ES-I3 (cell line): ENCODE results near the gene C1orf216.

ENCODE experiments used
- H3K36me3 ChIP-seq: 2 replicates; pipeline ENCODE4 v1.6.1; 2013; ENCODE audit warnings: mild to moderate bottlenecking, low read length, control low read depth, moderate library complexity; ENCODE audit not compliant: insufficient read depth
- H3K4me1 ChIP-seq: 2 replicates; pipeline ENCODE4 v1.6.1; 2013; ENCODE audit warnings: mild to moderate bottlenecking, control low read depth, low read length; ENCODE audit not compliant: insufficient read depth
- H3K9ac ChIP-seq: 2 replicates; pipeline ENCODE4 v1.6.1; 2013; ENCODE audit warnings: low read depth, mild to moderate bottlenecking, low read length, moderate library complexity
- H3K9me3 ChIP-seq: 2 replicates; pipeline ENCODE4 v1.6.1; 2013; ENCODE audit warnings: mild to moderate bottlenecking, low read length, moderate library complexity; ENCODE audit not compliant: control insufficient read depth, insufficient read depth

C1orf216 gene

DNA sequence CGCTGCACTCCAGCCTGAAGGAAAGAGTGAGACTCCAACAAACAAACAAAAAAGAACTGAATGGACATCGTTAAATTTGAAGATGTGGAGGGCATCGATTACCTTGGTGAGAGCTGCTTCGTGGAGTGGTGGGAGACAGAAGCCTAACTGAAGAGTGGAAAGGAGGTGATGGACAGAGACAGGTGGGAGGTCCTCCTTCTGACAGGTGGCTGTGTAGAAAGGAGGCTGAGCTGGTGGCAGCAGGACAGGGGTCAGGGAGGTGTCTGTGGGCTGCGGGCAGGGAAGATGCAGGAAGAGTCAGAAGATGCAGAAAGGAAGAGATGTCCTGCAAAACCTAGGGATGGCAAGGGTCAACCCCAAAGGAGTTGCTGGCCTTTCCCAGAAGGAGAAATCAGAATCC, 30.5 kb downstream of the C1orf216 start:
- Histone ChIP-seq H3K9ac (no peak overlapping the region), H3K9me3 (no peaks in the 10 kb centered on the region), H3K4me1 (peaks cover 4% of the 10 kb centered on the region; the same call in 1 of the 2 replicates), H3K36me3 (no peaks in the 10 kb centered on the region)

DNA sequence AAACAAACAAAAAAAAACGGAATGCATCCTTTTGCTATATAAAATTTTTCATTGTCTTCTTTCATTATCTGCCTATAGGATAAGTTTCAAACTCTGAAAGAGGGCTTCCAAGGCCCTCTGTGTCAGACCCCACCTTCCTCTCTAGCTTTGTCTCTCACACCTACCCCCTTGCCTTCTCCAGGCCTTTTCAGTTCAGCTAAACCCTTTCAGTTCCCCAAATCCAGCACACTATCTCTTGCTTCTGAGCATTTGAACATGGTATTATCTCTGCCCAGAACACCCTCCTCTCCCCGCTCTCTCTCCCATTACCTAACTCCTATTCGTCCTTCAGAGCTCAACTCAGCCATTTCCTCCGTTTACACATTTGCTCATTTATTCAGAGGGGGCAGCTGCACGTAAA, 35.7 kb downstream of the C1orf216 start:
- H3K36me3 ChIP-seq: no peaks in the 10 kb centered on the region
- H3K9ac ChIP-seq: no peak overlapping the region

DNA sequence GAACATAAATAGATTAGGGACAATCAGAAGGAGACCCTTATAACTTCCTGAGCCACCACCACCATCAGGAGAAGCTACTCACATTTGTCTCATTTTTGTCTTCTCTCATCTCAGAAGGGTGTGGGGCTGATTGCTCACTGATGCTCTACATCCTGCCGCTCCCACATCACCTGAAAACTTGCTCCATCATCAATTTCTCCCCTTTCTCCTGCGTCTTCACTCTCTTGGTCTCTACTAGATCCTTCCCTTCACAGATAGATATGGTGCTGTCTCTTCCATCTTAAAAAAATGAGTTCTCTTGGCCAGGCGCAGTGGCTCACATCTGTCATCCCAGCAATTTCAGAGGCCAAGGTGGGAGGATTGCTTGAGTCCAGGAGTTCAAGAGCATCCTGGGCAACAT, 38.4 kb downstream of the C1orf216 start:
- Histone ChIP-seq H3K9me3 (no peaks in the 10 kb centered on the region), H3K36me3 (no peaks in the 10 kb centered on the region)

More for the DNA sequence above, 35.7 kb downstream of the C1orf216 start:
- H3K4me1 ChIP-seq: no peaks in the 10 kb centered on the region
- no peaks in the 10 kb centered on the region for H3K9me3 ChIP-seq

DNA sequence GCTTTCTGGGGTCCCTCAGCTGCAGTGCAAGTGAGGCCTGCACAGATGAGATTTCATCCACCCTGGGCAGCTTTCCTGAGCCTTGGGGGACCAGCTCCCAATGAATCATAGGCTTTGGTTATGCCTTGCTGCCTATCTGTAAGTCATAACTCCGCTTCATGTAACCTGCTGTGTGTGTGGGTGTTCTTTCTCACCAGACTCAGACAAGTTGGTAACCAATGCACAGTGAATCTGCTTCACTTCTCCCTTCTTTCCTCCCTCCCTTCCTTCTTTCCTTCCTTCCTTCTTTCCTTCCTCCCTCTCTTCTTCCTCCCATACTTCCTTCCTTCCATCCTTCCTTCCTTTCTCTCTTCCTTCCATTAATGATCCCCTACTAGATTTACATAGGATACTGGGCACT, 42.9 kb downstream of the C1orf216 start:
- Histone ChIP-seq H3K36me3 (no peaks in the 10 kb centered on the region), H3K9ac (no peak overlapping the region), H3K4me1 (no peaks in the 10 kb centered on the region), H3K9me3 (no peaks in the 10 kb centered on the region)

More for the DNA sequence above, 38.4 kb downstream of the C1orf216 start:
- Histone ChIP-seq H3K9ac (no peak overlapping the region), H3K4me1 (no peaks in the 10 kb centered on the region)

DNA sequence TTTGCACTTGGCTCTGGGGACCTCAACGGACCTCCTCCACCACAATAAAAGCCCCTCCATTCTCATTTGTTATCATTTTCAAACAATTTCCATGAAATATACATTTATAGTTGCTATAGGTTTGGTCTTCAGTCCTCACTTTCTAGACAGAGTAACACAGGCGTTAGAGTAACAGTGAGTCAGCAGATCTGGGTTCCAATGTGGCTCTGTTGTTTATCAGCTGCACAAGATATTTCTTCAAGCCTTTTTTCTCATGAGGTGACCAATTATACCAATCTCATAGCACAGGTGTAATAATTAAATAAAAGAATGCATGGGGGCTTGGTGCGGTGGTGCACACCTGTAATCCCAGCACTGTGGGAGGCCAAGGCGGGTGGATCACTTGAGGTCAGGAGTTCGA, 44.6 kb downstream of the C1orf216 start:
- H3K36me3 ChIP-seq: no peaks in the 10 kb centered on the region
- H3K9me3 ChIP-seq: no peaks in the 10 kb centered on the region
- H3K9ac ChIP-seq: no peak overlapping the region
- H3K4me1 ChIP-seq: no peaks in the 10 kb centered on the region

DNA sequence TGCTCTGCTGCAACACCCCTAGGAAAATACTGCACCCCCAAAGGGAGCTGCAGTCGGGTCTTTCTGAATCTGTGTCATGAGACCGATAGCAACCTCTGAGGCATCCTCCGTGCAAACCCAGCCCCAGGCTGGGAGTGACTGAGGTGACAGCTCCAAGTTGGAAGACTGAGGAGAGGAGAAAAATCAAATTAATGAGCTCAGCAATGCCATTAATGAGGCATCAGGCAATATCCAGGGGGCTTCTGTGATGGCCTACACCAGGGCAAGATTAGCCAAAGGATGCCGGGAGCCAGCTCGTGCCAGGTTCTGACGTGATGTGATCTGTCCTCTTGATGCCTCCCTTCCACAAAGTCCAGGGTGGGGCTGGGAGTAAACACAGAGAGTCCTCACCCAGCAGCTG, 46.6 kb downstream of the C1orf216 start:
- Histone ChIP-seq H3K9me3 (no peaks in the 10 kb centered on the region), H3K4me1 (no peaks in the 10 kb centered on the region)

DNA sequence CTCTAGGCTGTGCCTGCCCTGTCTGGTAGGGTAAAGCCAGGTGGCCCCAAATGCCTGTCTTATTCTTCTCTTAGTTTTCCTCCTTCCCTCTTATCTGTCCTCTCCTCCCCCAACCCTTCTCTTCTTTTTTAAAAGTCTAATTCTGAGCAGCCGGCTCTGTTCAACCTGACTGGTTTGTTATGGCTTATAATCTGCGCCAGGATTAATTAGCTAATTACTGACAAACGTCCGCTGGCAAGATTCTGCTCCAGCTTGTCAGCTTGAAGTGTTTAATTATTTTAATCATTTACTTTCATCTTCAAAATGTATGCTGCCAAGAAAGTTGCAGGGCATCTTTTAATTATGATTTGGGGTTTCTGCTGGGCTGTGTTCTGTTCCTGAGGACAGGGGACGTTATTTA, 50.2 kb downstream of the C1orf216 start:
- H3K4me1 ChIP-seq: no peaks in the 10 kb centered on the region
- H3K9me3 ChIP-seq: no peaks in the 10 kb centered on the region
- no peak overlapping the region for H3K9ac ChIP-seq
- H3K36me3 ChIP-seq: no peaks in the 10 kb centered on the region

More for the DNA sequence above, 46.6 kb downstream of the C1orf216 start:
- no peaks in the 10 kb centered on the region for H3K36me3 ChIP-seq
- no peak overlapping the region for H3K9ac ChIP-seq

DNA sequence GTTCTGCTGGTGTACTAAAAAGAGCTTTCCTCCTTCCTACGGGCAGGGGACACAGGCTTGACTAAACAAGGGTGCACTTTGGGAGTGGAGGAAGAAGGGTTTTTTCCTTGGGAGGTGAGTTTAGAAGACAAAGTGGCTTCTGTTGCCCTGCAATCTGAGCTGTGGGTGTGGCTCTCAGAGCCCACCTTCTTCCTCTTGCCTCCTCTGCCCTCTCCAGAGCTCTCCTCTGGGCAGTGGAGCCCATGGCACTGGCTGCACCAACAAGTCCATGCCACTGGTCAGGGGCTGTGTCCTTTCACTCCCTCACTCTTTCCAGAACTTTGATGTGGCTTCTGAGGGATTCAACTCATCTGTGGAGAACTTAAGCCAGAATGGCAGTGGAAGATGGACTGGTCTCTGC, 51.8 kb downstream of the C1orf216 start:
- Histone ChIP-seq H3K9ac (no peak overlapping the region), H3K36me3 (no peaks in the 10 kb centered on the region), H3K4me1 (no peaks in the 10 kb centered on the region), H3K9me3 (no peaks in the 10 kb centered on the region)

DNA sequence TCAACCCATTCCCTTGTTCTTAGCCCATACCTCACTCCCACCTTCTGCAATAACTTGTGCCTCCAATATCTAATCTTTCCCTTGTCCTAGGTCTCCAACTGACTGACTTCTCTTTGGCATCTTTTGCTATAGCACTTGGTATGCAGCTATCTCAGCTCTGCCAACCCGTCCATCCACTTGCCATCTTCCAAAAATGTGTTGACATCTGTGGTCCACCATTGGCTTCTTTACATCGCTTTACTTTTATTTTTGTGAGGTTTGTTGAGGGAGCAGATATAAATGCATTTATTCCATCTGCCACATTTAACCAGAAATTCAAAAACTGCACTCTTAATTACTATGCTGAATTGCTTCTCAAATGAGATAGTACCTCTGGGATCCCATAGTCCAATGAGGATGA, 52.5 kb downstream of the C1orf216 start:
- no peaks in the 10 kb centered on the region for H3K36me3 ChIP-seq
- no peaks in the 10 kb centered on the region for H3K9me3 ChIP-seq
- no peak overlapping the region for H3K9ac ChIP-seq
- H3K4me1 ChIP-seq: no peaks in the 10 kb centered on the region
